Type B pancreatic cell (in vitro differentiated cells): ENCODE results near the gene TASOR. TPM values are rescaled to one million over a fixed set of nuclear protein-coding genes. Genes with fewer than 3 reads are reported as not detected.

Experiments used
- DNase-seq: peaks from one replicate; pipeline ENCODE4 v3.0.0; 2021; ENCODE audit warnings: mixed read lengths; ENCODE audit not compliant: unreplicated experiment; ENCODE audit errors: extremely low spot score
- H3K27ac Mint-ChIP-seq: 2 replicates; pipeline ENCODE4 v1.8.0; 2021; ENCODE audit warnings: mild to moderate bottlenecking, mixed read lengths
- H3K27me3 Mint-ChIP-seq: 2 replicates; pipeline ENCODE4 v1.8.0; 2021; ENCODE audit warnings: mixed read lengths
- H3K36me3 Mint-ChIP-seq: 2 replicates; pipeline ENCODE4 v1.8.0; 2021; ENCODE audit warnings: mixed read lengths
- H3K4me1 Mint-ChIP-seq: one replicate; pipeline ENCODE4 v1.8.0; 2021; ENCODE audit warnings: mixed read lengths; ENCODE audit not compliant: unreplicated experiment
- H3K4me3 Mint-ChIP-seq: 2 replicates; pipeline ENCODE4 v1.8.0; 2021; ENCODE audit warnings: mild to moderate bottlenecking, mixed read lengths
- H3K9me3 Mint-ChIP-seq: 2 replicates; pipeline ENCODE4 v1.8.0; 2021; ENCODE audit warnings: mixed read lengths
- long read RNA-seq: library from polyadenylated mRNA; unstranded; transcript quantifications from one replicate; pipeline ENCODE4 v2.0.0, GENCODE V29; 2020
- total RNA-seq: library from RNA; stranded (reverse); gene quantifications from 2 replicates; pipeline ENCODE4 v1.2.1, GENCODE V29; 2021; ENCODE audit warnings: low replicate concordance
- TF ChIP-seq, protein P1 (sequence below): fragments of 200-600 bp; sonication (generic); conservative IDR thresholded peaks from 2 replicates; pipeline ENCODE4 v1.5.0; 2021; ENCODE audit warnings: antibody characterized with exemption, mild to moderate bottlenecking

The TASOR gene, protein sequence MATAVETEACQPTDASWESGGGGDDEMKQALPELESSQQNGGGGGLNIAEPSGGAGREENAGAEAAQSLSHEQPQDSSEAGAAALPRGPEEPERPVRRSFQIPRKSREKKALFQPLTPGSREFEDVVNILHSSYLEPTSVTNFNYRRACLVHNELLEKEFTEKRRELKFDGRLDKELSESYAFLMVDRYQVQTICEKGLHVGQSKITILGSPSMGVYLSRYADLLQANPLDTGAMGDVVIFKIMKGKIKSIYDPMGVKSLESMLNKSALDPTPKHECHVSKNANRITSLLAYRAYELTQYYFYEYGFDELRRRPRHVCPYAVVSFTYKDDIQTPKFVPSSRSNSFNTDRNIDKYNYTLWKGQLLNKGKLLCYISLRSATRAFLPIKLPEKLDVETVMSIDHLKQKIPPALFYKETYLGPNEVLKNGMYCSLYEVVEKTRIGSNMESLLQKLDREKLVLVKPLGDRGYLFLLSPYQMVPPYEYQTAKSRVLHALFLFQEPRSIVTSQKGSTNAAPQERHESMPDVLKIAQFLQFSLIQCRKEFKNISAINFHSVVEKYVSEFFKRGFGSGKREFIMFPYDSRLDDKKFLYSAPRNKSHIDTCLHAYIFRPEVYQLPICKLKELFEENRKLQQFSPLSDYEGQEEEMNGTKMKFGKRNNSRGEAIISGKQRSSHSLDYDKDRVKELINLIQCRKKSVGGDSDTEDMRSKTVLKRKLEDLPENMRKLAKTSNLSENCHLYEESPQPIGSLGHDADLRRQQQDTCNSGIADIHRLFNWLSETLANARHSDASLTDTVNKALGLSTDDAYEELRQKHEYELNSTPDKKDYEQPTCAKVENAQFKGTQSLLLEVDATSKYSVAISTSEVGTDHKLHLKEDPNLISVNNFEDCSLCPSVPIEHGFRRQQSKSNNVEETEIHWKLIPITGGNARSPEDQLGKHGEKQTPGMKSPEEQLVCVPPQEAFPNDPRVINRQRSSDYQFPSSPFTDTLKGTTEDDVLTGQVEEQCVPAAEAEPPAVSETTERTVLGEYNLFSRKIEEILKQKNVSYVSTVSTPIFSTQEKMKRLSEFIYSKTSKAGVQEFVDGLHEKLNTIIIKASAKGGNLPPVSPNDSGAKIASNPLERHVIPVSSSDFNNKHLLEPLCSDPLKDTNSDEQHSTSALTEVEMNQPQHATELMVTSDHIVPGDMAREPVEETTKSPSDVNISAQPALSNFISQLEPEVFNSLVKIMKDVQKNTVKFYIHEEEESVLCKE (N-terminal part only)
- 48.7 and 55.1 TPM in 2 replicates for total RNA-seq
- long read RNA-seq, full-length matches to known transcripts: 2 of 24 reads
- long read RNA-seq, partial matches to known transcripts: 11 of 24 reads
- long read RNA-seq, other reads (novel, unspliced or antisense): 11 of 24 reads

DNA sequence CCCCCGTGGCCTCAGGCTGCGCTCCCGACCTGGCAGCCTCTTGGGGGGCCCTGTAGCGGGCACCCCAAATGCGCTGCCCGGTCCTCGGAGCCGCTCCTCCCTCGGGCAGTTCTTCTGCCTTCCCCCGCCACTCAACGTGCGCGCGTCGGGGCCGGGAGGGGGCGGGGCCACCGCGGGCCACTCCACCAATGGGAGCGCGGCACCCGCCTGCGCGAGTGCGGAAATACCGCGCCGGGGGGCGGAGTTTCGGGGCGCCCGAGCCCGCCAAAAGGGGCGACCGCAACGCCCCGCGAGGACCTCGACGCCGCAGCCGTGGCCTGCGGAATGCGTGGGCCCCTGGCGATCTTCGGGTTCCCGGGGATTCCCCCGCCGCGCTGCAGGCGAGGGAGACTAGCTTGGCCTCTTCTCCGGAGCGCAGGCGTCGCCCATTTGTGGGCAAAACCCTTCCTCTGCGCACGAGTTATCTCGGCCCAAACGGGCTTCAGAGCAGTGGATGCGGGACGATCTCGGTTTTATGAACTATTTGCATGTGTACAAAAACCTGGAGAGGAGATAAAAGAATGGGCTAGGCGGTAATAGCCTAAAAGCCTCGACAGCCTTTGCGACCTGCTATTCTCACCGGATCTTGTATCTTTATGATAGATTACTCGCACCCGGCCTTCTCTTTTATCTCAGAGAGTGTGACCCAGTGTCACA, at the start of gene TASOR:
TASOR (minus strand) TSS at position 144 of the 696 bp plus-strand sequence. CDS start 259 bp downstream, outside the sequence.
- Mint-ChIP-seq H3K4me1 (peaks cover 29% of the 10 kb centered on the region), H3K4me3 (peak within 1 kb of the TSS; percentile 95), H3K27me3 (no peaks in the 10 kb centered on the region), H3K27ac (peak within 1 kb of the TSS; percentile 97), H3K36me3 (peaks cover 38% of the 10 kb centered on the region), H3K9me3 (no peaks in the 10 kb centered on the region)
- DNase-seq: peak; percentile 84
- TF ChIP-seq, protein P1, sequence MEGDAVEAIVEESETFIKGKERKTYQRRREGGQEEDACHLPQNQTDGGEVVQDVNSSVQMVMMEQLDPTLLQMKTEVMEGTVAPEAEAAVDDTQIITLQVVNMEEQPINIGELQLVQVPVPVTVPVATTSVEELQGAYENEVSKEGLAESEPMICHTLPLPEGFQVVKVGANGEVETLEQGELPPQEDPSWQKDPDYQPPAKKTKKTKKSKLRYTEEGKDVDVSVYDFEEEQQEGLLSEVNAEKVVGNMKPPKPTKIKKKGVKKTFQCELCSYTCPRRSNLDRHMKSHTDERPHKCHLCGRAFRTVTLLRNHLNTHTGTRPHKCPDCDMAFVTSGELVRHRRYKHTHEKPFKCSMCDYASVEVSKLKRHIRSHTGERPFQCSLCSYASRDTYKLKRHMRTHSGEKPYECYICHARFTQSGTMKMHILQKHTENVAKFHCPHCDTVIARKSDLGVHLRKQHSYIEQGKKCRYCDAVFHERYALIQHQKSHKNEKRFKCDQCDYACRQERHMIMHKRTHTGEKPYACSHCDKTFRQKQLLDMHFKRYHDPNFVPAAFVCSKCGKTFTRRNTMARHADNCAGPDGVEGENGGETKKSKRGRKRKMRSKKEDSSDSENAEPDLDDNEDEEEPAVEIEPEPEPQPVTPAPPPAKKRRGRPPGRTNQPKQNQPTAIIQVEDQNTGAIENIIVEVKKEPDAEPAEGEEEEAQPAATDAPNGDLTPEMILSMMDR: no peak

DNA sequence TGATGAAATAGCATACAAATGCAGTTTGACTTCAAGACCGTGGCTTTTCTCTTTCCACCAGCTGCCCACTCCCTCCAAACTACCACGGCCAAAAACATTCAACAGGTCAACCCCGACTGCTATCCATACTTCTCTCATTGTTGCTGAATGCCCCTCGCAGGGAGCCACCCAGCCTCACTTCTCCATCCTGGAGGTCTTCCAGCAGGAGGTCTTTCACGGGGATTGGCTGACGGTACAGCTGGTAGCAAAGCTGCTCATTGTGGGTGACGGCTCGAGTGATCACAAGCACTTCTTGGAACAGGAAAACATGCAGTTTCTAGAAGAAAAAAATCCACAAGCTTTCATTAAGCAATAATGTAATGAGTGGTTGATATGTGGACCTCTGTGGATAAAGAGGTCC, 49.0 kb upstream of the TASOR start:
- peaks cover 31% of the 10 kb centered on the region for H3K36me3 Mint-ChIP-seq
- H3K27me3 Mint-ChIP-seq: no peaks in the 10 kb centered on the region
- DNase-seq: no peak
- no peaks in the 10 kb centered on the region for H3K4me1 Mint-ChIP-seq
- no peaks in the 10 kb centered on the region for H3K9me3 Mint-ChIP-seq
- H3K27ac Mint-ChIP-seq: no peak overlapping the region
- TF ChIP-seq, protein P1: no peak
- H3K4me3 Mint-ChIP-seq: no peak overlapping the region

DNA sequence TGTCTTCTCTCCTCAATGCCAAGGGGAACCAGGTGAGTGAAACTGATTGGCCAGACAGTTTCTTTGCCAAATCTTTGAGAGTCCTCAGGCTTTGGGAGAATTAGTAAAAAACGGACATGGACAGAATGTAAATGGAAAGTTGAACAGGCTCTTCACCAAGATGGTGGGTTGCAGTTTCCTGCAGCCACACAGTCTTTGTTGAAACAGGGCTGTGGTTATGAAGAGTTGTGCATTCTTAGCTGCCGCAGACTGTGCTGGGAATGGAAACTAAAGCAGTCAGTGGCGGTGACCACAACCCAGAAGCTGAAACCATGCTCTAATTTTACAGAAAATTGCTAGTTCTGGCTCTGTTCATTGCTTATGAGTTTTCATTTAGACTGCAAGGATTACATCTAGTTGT, 42.1 kb upstream of the TASOR start:
- DNase-seq: no peak
- peaks cover 18% of the 10 kb centered on the region for H3K36me3 Mint-ChIP-seq
- H3K27me3 Mint-ChIP-seq: no peaks in the 10 kb centered on the region
- peaks cover 9% of the 10 kb centered on the region for H3K9me3 Mint-ChIP-seq
- H3K4me1 Mint-ChIP-seq: peaks cover 6% of the 10 kb centered on the region
- H3K27ac Mint-ChIP-seq: no peak overlapping the region
- H3K4me3 Mint-ChIP-seq: no peak overlapping the region
- TF ChIP-seq, protein P1: no peak

DNA sequence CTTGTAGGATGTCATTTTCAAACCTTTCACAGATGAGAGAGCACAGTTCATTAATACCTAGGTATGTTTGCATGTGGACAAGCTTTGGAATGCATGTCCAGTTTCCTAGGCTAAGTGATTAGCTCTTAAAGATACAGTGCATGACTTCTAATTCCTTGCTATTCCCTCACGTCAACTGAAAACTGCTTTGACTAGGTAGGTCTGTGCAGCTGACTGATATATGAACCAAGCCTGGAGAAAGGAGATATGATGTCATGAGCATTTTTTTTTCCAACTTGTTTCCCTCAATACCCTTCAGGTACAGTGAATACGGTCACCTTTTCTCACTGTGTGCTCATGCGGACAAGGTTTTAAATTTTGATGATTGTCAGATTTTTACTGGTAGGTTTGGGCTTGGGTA, 41.6 kb upstream of the TASOR start:
- peaks cover 9% of the 10 kb centered on the region for H3K9me3 Mint-ChIP-seq
- TF ChIP-seq, protein P1: no peak
- H3K27me3 Mint-ChIP-seq: no peaks in the 10 kb centered on the region
- no peak for DNase-seq
- no peak overlapping the region for H3K27ac Mint-ChIP-seq
- peaks cover 6% of the 10 kb centered on the region for H3K4me1 Mint-ChIP-seq
- H3K36me3 Mint-ChIP-seq: peaks cover 18% of the 10 kb centered on the region
- no peak overlapping the region for H3K4me3 Mint-ChIP-seq
